ENCODE data around the gene REEP1.

DNA sequence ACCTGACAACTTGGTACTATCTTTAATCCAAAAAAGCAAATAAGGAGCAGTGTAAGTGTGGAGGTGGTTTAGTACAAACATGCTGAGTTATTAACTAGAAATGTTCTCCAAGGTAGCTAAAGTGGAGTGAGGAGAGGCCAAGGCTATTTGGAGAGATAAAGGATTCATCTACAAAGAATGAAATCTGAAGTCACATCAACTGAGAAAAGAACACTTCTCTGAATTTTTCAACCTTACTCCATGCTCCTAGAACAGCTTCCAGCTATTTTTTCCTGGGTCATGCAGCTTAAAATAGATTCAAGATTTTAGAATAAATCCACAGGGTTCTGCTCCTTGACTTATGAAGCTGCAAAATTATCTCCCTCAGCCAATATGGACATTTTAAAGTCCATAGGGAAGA lies 160.8 kb downstream of the REEP1 start:
- TF ChIP-seq, protein P1, sequence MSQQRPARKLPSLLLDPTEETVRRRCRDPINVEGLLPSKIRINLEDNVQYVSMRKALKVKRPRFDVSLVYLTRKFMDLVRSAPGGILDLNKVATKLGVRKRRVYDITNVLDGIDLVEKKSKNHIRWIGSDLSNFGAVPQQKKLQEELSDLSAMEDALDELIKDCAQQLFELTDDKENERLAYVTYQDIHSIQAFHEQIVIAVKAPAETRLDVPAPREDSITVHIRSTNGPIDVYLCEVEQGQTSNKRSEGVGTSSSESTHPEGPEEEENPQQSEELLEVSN (IDR thresholded peaks at IDR 0.05), result no peak
- no peak for TF ChIP-seq CHD2 (IDR thresholded peaks at IDR 0.05; ENCODE audit: low read length)
- TF ChIP-seq, protein P2, sequence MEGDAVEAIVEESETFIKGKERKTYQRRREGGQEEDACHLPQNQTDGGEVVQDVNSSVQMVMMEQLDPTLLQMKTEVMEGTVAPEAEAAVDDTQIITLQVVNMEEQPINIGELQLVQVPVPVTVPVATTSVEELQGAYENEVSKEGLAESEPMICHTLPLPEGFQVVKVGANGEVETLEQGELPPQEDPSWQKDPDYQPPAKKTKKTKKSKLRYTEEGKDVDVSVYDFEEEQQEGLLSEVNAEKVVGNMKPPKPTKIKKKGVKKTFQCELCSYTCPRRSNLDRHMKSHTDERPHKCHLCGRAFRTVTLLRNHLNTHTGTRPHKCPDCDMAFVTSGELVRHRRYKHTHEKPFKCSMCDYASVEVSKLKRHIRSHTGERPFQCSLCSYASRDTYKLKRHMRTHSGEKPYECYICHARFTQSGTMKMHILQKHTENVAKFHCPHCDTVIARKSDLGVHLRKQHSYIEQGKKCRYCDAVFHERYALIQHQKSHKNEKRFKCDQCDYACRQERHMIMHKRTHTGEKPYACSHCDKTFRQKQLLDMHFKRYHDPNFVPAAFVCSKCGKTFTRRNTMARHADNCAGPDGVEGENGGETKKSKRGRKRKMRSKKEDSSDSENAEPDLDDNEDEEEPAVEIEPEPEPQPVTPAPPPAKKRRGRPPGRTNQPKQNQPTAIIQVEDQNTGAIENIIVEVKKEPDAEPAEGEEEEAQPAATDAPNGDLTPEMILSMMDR (IDR thresholded peaks at IDR 0.05; ENCODE audit: control extremely low read depth in 1 of 3, insufficient read depth in 1 of 3, low read depth in 1 of 3, low read length in 3 of 3), result no peak
- TF ChIP-seq SP2 (IDR thresholded peaks at IDR 0.05; ENCODE audit: low read length), result no peak

All from H1 (cell line).